ENCODE measurements around the gene ERP44.
"Not testable (repeated sequence)": the region's sequence is repeated elsewhere in the genome, so short reads cannot be mapped to it uniquely, and the experiment has no call there.

The ERP44 gene

GRCh38 chr9:100112677-100113336, 14.0 kb upstream of the ERP44 start:
- peaks cover 10% of the 10 kb centered on the region for H3K4me1 Mint-ChIP-seq
- no peak for ATAC-seq
- peaks cover 25% of the 10 kb centered on the region for H3K36me3 Mint-ChIP-seq
- no peak overlapping the region for H3K27ac Mint-ChIP-seq
- H3K27me3 Mint-ChIP-seq: no peaks in the 10 kb centered on the region
- H3K4me3 Mint-ChIP-seq: no peak overlapping the region
- no peaks in the 10 kb centered on the region for H3K9me3 Mint-ChIP-seq

DNA sequence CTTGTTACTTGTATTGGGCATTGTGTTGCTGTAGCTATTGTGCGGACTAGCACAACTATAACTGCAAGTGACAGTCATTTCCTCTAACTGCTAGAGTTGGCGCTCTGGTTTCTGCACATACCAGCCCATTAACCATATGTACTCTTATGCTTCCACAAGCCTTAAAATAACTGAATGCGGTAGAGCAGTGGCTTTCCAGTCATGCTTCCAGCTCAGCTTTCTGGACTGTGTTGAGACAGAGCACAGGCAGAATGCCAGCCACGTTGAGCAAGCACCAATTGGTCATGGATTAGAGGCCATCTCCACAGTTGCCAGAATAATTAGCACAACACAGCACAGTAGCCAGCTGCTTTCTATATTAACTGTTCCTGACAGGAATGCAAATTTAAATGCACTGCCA, 12.4 kb upstream of the ERP44 start:
- Mint-ChIP-seq H3K27me3 (no peaks in the 10 kb centered on the region), H3K4me3 (no peak overlapping the region), H3K36me3 (peaks cover 25% of the 10 kb centered on the region), H3K27ac (no peak overlapping the region), H3K9me3 (no peaks in the 10 kb centered on the region), H3K4me1 (peaks cover 10% of the 10 kb centered on the region)
- ATAC-seq: no peak

- peaks cover 5% of the 10 kb centered on the region for H3K4me1 Mint-ChIP-seq
- H3K27ac Mint-ChIP-seq: no peak overlapping the region
- H3K36me3 Mint-ChIP-seq: peaks cover 10% of the 10 kb centered on the region
- ATAC-seq: no peak
- no peaks in the 10 kb centered on the region for H3K9me3 Mint-ChIP-seq
- no peaks in the 10 kb centered on the region for H3K27me3 Mint-ChIP-seq
- H3K4me3 Mint-ChIP-seq: no peak overlapping the region
These were observed 9.8 kb upstream of the ERP44 start for GRCh38 chr9:100108559-100108958.

GRCh38 chr9:100106616-100107015, 7.8 kb upstream of the ERP44 start:
- Mint-ChIP-seq H3K27ac (no peak overlapping the region), H3K27me3 (no peaks in the 10 kb centered on the region), H3K36me3 (no peaks in the 10 kb centered on the region), H3K4me1 (no peaks in the 10 kb centered on the region), H3K9me3 (no peaks in the 10 kb centered on the region), H3K4me3 (no peak overlapping the region)
- no peak for ATAC-seq

DNA sequence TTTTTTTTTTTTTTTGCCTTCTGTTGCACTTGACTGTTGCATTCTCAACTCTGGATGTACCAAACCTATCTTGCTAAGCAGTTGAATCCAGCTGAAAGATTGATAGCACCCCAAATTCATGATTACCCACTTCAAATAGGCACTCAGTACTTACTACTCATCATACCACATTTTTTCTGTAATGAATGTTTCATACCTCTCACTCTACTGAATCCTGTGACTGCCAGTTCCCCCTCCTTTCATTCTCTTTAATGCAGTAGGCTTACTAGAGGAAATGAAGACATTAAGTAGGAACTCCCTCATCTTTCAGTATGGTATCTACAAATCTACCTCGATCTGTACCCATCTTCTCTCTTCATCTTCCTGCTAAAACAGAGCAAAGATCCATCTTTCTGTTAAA, 7.1 kb upstream of the ERP44 start:
- Mint-ChIP-seq H3K27ac (no peak overlapping the region), H3K36me3 (no peaks in the 10 kb centered on the region), H3K9me3 (no peaks in the 10 kb centered on the region), H3K4me1 (no peaks in the 10 kb centered on the region), H3K27me3 (no peaks in the 10 kb centered on the region), H3K4me3 (no peak overlapping the region)
- no peak for ATAC-seq

- Mint-ChIP-seq H3K27ac (no peak overlapping the region), H3K9me3 (no peaks in the 10 kb centered on the region), H3K36me3 (no peaks in the 10 kb centered on the region), H3K4me1 (peaks cover 8% of the 10 kb centered on the region), H3K4me3 (no peak overlapping the region), H3K27me3 (no peaks in the 10 kb centered on the region)
- ATAC-seq: no peak
These were observed 5.5 kb upstream of the ERP44 start for GRCh38 chr9:100104314-100104713.

DNA sequence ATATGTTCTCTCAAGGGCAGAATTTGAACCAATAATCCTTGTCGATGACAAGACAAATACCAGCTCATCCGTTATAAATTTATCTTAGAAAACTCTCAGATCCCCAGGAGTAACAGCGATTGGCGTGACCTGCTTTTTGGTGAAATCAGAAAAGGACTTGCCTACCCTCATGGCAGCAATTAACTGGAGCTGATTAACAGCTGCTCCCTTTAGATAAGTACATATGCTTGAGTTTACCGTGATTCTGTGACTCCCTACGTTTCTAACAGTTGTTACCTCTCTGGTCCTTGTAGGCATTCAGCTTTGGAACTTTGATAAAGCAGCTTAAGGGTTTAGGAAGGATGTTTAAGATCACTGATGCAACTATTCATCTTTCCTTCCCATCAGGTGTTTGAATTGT, 2.8 kb upstream of the ERP44 start:
- H3K36me3 Mint-ChIP-seq: no peaks in the 10 kb centered on the region
- H3K27me3 Mint-ChIP-seq: no peaks in the 10 kb centered on the region
- H3K4me1 Mint-ChIP-seq: peaks cover 25% of the 10 kb centered on the region
- no peak overlapping the region for H3K4me3 Mint-ChIP-seq
- no peak overlapping the region for H3K27ac Mint-ChIP-seq
- no peak for ATAC-seq
- no peaks in the 10 kb centered on the region for H3K9me3 Mint-ChIP-seq

- H3K9me3 Mint-ChIP-seq: no peaks in the 10 kb centered on the region
- H3K36me3 Mint-ChIP-seq: no peaks in the 10 kb centered on the region
- peak overlapping the region; percentile 98 for H3K4me3 Mint-ChIP-seq
- no peaks in the 10 kb centered on the region for H3K27me3 Mint-ChIP-seq
- no peak for ATAC-seq
- peaks cover 36% of the 10 kb centered on the region for H3K4me1 Mint-ChIP-seq
- peak overlapping the region; percentile 96 for H3K27ac Mint-ChIP-seq
These were observed 1.4 kb upstream of the ERP44 start for GRCh38 chr9:100100146-100100667.

- no peak for ATAC-seq
- peaks cover 42% of the 10 kb centered on the region for H3K4me1 Mint-ChIP-seq
- H3K4me3 Mint-ChIP-seq: peak overlapping the region; percentile 98
These were observed 882 bp upstream of the ERP44 start for GRCh38 chr9:100099722-100100042.

DNA sequence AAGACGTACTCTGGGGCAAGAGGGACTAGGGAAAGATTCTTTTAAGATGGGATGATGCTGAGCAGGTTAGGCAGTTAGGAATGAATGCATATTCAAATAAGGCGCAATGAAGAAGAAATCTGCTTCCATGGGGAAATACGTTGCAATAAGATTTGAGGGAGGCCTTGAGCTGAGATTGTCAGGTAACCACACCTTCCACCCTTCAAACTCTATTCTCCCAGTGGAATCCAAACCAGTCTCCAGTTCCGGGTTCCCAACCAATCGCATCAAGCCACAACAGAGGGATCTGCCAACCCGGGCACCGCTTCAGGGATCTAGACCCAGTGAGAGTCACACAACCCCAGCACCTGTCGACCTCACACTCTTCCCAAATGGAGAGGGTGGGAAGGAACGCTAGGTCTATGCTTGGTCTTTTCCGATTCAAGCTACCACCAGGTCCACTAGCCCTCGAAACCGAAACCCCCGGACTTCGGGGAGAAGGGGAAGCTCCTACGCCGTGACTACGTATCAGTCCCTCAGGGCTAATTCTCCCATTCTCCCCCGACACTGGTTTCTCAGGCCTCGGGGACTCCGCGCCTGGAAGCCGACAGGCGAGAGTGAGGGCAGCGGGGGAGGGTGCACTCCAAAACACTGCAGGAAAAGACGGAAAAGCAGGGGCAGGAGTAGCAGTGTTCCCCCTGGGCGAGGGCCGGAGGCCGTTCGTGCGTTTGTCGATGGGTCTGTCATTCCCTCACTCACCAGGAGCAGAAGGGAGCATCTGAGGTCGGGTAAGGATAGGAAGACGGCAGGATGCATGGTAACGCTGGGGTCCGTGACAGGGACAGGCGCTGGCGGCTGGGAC, 534 bp downstream of the ERP44 start:
- Mint-ChIP-seq H3K4me3 (peak overlapping the region; percentile 98), H3K27me3 (no peaks in the 10 kb centered on the region), H3K36me3 (peaks cover 6% of the 10 kb centered on the region), H3K4me1 (peaks cover 53% of the 10 kb centered on the region), H3K27ac (peak overlapping the region; percentile 96), H3K9me3 (no peaks in the 10 kb centered on the region)
- peak; percentile 0 for ATAC-seq

More at GRCh38 chr9:100099722-100100042, 882 bp upstream of the ERP44 start:
- Mint-ChIP-seq H3K9me3 (no peaks in the 10 kb centered on the region), H3K27ac (peak overlapping the region; percentile 96), H3K36me3 (no peaks in the 10 kb centered on the region), H3K27me3 (no peaks in the 10 kb centered on the region)

GRCh38 chr9:100096378-100096916, 2.4 kb downstream of the ERP44 start:
- Mint-ChIP-seq H3K36me3 (peaks cover 7% of the 10 kb centered on the region), H3K4me3 (peak overlapping the region; percentile 14), H3K4me1 (peaks cover 65% of the 10 kb centered on the region), H3K27ac (peak overlapping the region; percentile 3), H3K27me3 (no peaks in the 10 kb centered on the region), H3K9me3 (no peaks in the 10 kb centered on the region)
- ATAC-seq: no peak

DNA sequence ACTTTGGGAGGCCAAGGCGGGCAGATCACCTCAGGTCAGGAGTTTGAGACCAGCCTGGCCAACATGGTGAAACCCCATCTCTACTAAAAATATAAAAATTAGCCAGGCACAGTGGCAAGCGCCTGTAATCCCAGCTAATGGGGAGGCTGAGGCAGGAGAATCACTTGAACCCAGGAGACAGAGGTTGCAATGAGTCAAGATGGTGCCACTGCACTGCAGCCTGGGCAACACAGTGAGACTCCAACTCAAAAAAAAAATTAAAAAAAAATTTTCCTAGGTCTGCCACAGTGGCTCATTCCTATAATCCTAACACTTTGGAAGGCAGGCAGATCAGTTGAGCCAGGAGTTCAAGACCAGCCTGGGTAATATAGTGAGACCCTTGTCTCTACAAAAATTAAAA, 4.4 kb downstream of the ERP44 start:
- H3K27ac Mint-ChIP-seq, H3K4me3 Mint-ChIP-seq, ATAC-seq, H3K27me3 Mint-ChIP-seq, H3K9me3 Mint-ChIP-seq, H3K36me3 Mint-ChIP-seq: not testable (repeated sequence)
- peaks cover 57% of the 10 kb centered on the region for H3K4me1 Mint-ChIP-seq

DNA sequence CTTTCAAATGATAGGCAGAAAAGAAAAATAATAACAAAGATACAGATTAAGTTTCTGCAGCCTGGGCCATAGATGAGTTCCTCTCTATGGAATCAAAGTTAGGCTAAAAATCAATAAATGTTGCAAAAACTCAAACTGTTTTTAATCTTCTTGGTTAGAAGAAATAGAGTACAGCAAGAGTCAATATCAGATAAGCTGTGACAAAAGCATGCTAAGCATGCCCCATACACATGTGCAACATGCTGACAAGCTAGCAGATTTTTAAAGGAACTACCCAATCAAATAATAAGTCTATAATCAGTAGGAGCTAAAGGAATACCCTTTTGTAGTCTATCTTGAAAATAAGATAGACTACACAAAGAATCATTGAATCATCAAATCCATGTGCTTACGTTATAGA, 6.7 kb downstream of the ERP44 start:
- Mint-ChIP-seq H3K36me3 (peaks cover 7% of the 10 kb centered on the region), H3K27ac (no peak overlapping the region), H3K4me3 (no peak overlapping the region), H3K4me1 (peaks cover 67% of the 10 kb centered on the region), H3K9me3 (no peaks in the 10 kb centered on the region), H3K27me3 (no peaks in the 10 kb centered on the region)
- no peak for ATAC-seq

GRCh38 chr9:100091650-100092049, 7.2 kb downstream of the ERP44 start:
- H3K9me3 Mint-ChIP-seq: no peaks in the 10 kb centered on the region
- H3K4me1 Mint-ChIP-seq: peaks cover 67% of the 10 kb centered on the region
- no peak for ATAC-seq
- H3K4me3 Mint-ChIP-seq: no peak overlapping the region
- peaks cover 7% of the 10 kb centered on the region for H3K36me3 Mint-ChIP-seq
- no peak overlapping the region for H3K27ac Mint-ChIP-seq
- H3K27me3 Mint-ChIP-seq: no peaks in the 10 kb centered on the region

- peaks cover 7% of the 10 kb centered on the region for H3K36me3 Mint-ChIP-seq
- no peak overlapping the region for H3K27ac Mint-ChIP-seq
- H3K9me3 Mint-ChIP-seq: no peaks in the 10 kb centered on the region
- H3K27me3 Mint-ChIP-seq: no peaks in the 10 kb centered on the region
- no peak for ATAC-seq
- peaks cover 66% of the 10 kb centered on the region for H3K4me1 Mint-ChIP-seq
- H3K4me3 Mint-ChIP-seq: no peak overlapping the region
These were observed 7.9 kb downstream of the ERP44 start for GRCh38 chr9:100090880-100091279.

GRCh38 chr9:100088202-100088601, 10.6 kb downstream of the ERP44 start:
- Mint-ChIP-seq H3K27ac (no peak overlapping the region), H3K27me3 (no peaks in the 10 kb centered on the region), H3K4me3 (no peak overlapping the region), H3K9me3 (no peaks in the 10 kb centered on the region), H3K4me1 (peaks cover 71% of the 10 kb centered on the region), H3K36me3 (peaks cover under 1% of the 10 kb centered on the region)
- ATAC-seq: no peak

Data from stimulated activated memory B cell treated with anti-CD40 and anti-IgM and Interleukin-4, amounts not matched to agents 10 μg/mL and 1 μg/mL and 100 μg/mL, for 72 hours (primary cell).